Cardiac muscle cell (in vitro differentiated cells and primary cell): ENCODE measurements around the gene PDE2A. TPM values are rescaled to one million over a fixed set of nuclear protein-coding genes. Genes with fewer than 3 reads are reported as not detected.

Experiments used
- DNase-seq, 2 donors: peaks; one replicate each; pipeline versions ENCODE4 v3.0.0 to v3.0.0-alpha.2; 2010 to 2017; ENCODE audit warnings: low read depth in 1 of 2, low spot score in 1 of 2
- H3K27ac ChIP-seq: fragments of 200-600 bp; sonication (generic); 2 replicates; pipeline ENCODE4 v1.5.1; 2016
- H3K27me3 ChIP-seq: fragments of 200-600 bp; sonication (generic); 2 replicates; pipeline ENCODE4 v1.6.0; 2016; ENCODE audit warnings: control low read depth
- H3K36me3 ChIP-seq: fragments of 200-600 bp; sonication (generic); 2 replicates; pipeline ENCODE4 v1.5.1; 2016; ENCODE audit warnings: control low read depth
- H3K4me1 ChIP-seq: fragments of 200-600 bp; sonication (generic); 2 replicates; pipeline ENCODE4 v1.8.1; 2017; ENCODE audit warnings: low read depth, mild to moderate bottlenecking, mixed run types
- H3K4me3 ChIP-seq: fragments of 200-600 bp; sonication (generic); 2 replicates; pipeline ENCODE4 v1.5.1; 2016; ENCODE audit warnings: mild to moderate bottlenecking
- H3K9me3 ChIP-seq: fragments of 200-600 bp; sonication (generic); 2 replicates; pipeline ENCODE4 v1.5.1; 2017; ENCODE audit warnings: low read depth, mild to moderate bottlenecking, control low read depth
- polyA plus RNA-seq: library from polyadenylated mRNA; unstranded; fragments of >200 nt; fragmentation: Nextera tagmentation; extraction: Ambion mirVana; gene quantifications from 2 replicates; pipeline ENCODE4 v1.2.1, GENCODE V29; 2016
- total RNA-seq: library from RNA; depleted of rRNA; stranded (reverse); fragments of >200 nt; gene quantifications from 2 replicates; pipeline ENCODE4 v1.2.3, GENCODE V29; 2016
- TF ChIP-seq, protein P1 (sequence below): IDR thresholded peaks from 2 replicates; pipeline ENCODE4 v1.5.1; 2012; ENCODE audit warnings: low read depth, mild to moderate bottlenecking, low read length

Gene PDE2A
- total and polyA plus RNA-seq, 2 experiments from 2014 or later, result 0.92 TPM; not detected in 1

DNA sequence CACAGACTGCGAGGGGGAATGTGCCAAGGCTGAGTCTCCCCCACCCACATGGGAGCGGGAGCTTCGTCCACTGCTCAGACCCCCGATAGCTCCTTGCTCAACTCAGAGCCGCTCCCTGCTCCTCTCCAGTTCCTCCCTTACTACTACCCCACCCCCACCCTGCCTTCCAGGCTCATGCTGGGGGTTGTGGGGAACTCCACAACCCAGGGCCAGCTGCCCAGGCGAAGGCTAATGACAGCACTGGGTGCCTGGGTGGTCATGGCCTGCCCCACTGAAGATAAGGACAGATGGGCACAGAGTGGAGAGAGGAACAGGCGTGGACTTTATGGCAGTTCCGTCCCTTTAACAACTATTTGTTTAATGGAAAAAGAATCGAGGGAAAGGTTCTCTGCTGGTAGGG is 73.7 kb downstream of the PDE2A start:
- Histone ChIP-seq H3K36me3 (no peaks in the 10 kb centered on the region), H3K4me3 (no peak overlapping the region)
- no peak for DNase-seq

GRCh38 chr11:72599325-72600117 is 74.7 kb downstream of the PDE2A start:
- Histone ChIP-seq H3K4me1 (no peaks in the 10 kb centered on the region), H3K4me3 (no peak overlapping the region), H3K27me3 (peaks cover 6% of the 10 kb centered on the region), H3K9me3 (no peaks in the 10 kb centered on the region), H3K27ac (no peak overlapping the region), H3K36me3 (no peaks in the 10 kb centered on the region)
- TF ChIP-seq, protein P1, sequence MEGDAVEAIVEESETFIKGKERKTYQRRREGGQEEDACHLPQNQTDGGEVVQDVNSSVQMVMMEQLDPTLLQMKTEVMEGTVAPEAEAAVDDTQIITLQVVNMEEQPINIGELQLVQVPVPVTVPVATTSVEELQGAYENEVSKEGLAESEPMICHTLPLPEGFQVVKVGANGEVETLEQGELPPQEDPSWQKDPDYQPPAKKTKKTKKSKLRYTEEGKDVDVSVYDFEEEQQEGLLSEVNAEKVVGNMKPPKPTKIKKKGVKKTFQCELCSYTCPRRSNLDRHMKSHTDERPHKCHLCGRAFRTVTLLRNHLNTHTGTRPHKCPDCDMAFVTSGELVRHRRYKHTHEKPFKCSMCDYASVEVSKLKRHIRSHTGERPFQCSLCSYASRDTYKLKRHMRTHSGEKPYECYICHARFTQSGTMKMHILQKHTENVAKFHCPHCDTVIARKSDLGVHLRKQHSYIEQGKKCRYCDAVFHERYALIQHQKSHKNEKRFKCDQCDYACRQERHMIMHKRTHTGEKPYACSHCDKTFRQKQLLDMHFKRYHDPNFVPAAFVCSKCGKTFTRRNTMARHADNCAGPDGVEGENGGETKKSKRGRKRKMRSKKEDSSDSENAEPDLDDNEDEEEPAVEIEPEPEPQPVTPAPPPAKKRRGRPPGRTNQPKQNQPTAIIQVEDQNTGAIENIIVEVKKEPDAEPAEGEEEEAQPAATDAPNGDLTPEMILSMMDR, result no peak
- DNase-seq, result no peak

More for the DNA sequence above, 73.7 kb downstream of the PDE2A start:
- Histone ChIP-seq H3K4me1 (no peaks in the 10 kb centered on the region), H3K9me3 (no peaks in the 10 kb centered on the region), H3K27ac (no peak overlapping the region), H3K27me3 (no peaks in the 10 kb centered on the region)
- TF ChIP-seq, protein P1, result no peak

DNA sequence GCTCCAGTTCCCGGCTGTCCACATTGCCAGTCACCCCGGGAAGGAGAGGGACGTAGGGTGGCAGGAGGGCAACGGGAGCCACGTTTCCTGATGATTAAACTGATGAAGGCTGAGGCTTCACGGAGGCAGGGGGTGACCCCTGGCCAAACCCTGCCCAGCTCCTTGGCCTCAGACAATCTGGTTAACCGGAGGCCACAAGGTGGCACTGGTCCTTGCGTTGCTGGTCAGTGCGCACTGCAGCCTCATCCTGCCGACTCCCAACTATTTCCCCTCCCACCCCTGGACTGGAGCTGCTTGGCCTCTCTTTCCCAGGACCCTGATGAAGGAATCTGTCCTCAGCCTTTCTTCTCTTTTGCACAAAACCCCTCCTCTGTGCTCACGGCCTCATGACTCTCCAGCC is 75.3 kb downstream of the PDE2A start:
- H3K27me3 ChIP-seq, result peaks cover 12% of the 10 kb centered on the region
- no peaks in the 10 kb centered on the region for H3K4me1 ChIP-seq
- no peak overlapping the region for H3K4me3 ChIP-seq
- TF ChIP-seq, protein P1, result peak; percentile 62
- peak; percentile 61 to 63 for DNase-seq
- H3K9me3 ChIP-seq, result no peaks in the 10 kb centered on the region
- no peaks in the 10 kb centered on the region for H3K36me3 ChIP-seq
- H3K27ac ChIP-seq, result no peak overlapping the region

- H3K27me3 ChIP-seq, result peaks cover 16% of the 10 kb centered on the region
- no peaks in the 10 kb centered on the region for H3K36me3 ChIP-seq
- TF ChIP-seq, protein P1, result no peak
- no peaks in the 10 kb centered on the region for H3K9me3 ChIP-seq
- H3K27ac ChIP-seq, result no peak overlapping the region
- no peak for DNase-seq
- H3K4me1 ChIP-seq, result no peaks in the 10 kb centered on the region
- H3K4me3 ChIP-seq, result no peak overlapping the region
Measured at GRCh38 chr11:72598466-72598865, 75.8 kb downstream of the PDE2A start.

GRCh38 chr11:72597721-72598120 is 76.5 kb downstream of the PDE2A start:
- Histone ChIP-seq H3K9me3 (no peaks in the 10 kb centered on the region), H3K36me3 (no peaks in the 10 kb centered on the region), H3K4me3 (no peak overlapping the region), H3K27ac (no peak overlapping the region), H3K27me3 (peaks cover 24% of the 10 kb centered on the region), H3K4me1 (no peaks in the 10 kb centered on the region)
- DNase-seq, result no peak
- TF ChIP-seq, protein P1, result no peak
